Mesothelial cell of epicardium (in vitro differentiated cells): ENCODE data around the gene USP47. TPM values are rescaled to one million over a fixed set of nuclear protein-coding genes. Genes with fewer than 3 reads are reported as not detected.

ENCODE experiments used
- DNase-seq, 2 experiments: peaks; one replicate each; pipeline ENCODE4 v3.0.0; 2021; ENCODE audit warnings: low spot score in 2 of 2; ENCODE audit not compliant: unreplicated experiment in 2 of 2
- H3K27ac Mint-ChIP-seq: 2 replicates; pipeline ENCODE4 v1.8.0; 2021; ENCODE audit warnings: mixed read lengths
- H3K27me3 Mint-ChIP-seq: 2 replicates; pipeline ENCODE4 v1.8.0; 2021; ENCODE audit warnings: low read depth, mixed read lengths
- H3K36me3 Mint-ChIP-seq: 2 replicates; pipeline ENCODE4 v1.8.0; 2021; ENCODE audit warnings: mixed read lengths
- H3K4me1 Mint-ChIP-seq: 2 replicates; pipeline ENCODE4 v1.8.0; 2021; ENCODE audit warnings: mixed read lengths
- H3K4me3 Mint-ChIP-seq: 2 replicates; pipeline ENCODE4 v1.8.0; 2021; ENCODE audit warnings: mild to moderate bottlenecking, moderate library complexity, mixed read lengths
- H3K9me3 Mint-ChIP-seq: 2 replicates; pipeline ENCODE4 v1.8.0; 2021; ENCODE audit warnings: mixed read lengths
- CTCF ChIP-seq: fragments of 200-600 bp; sonication (generic); IDR thresholded peaks from one replicate; pipeline ENCODE4 v1.5.0; 2021; ENCODE audit warnings: antibody characterized with exemption; ENCODE audit not compliant: unreplicated experiment
- total RNA-seq: library from RNA; stranded (reverse); gene quantifications from 3 replicates; pipeline ENCODE4 v1.2.1, GENCODE V29; 2021

The USP47 gene
- total RNA-seq, 1 donor from 2014 or later, result 68.1 TPM

- no peaks in the 10 kb centered on the region for H3K9me3 Mint-ChIP-seq
- no peak for TF ChIP-seq CTCF
- peak overlapping the region; percentile 68 for H3K27ac Mint-ChIP-seq
- H3K36me3 Mint-ChIP-seq, result no peaks in the 10 kb centered on the region
- no peak overlapping the region for H3K4me3 Mint-ChIP-seq
- H3K27me3 Mint-ChIP-seq, result no peaks in the 10 kb centered on the region
- peaks cover 41% of the 10 kb centered on the region for H3K4me1 Mint-ChIP-seq
- DNase-seq, result no peak
Observed at GRCh38 chr11:11973866-11974265, 132.1 kb downstream of the USP47 start.

- H3K27me3 Mint-ChIP-seq, result no peaks in the 10 kb centered on the region
- no peak overlapping the region for H3K27ac Mint-ChIP-seq
- H3K36me3 Mint-ChIP-seq, result no peaks in the 10 kb centered on the region
- H3K4me1 Mint-ChIP-seq, result peaks cover 46% of the 10 kb centered on the region
- no peak overlapping the region for H3K4me3 Mint-ChIP-seq
- H3K9me3 Mint-ChIP-seq, result no peaks in the 10 kb centered on the region
- TF ChIP-seq CTCF, result no peak
- no peak for DNase-seq
Observed at GRCh38 chr11:11975201-11976092, 133.7 kb downstream of the USP47 start.

- H3K27me3 Mint-ChIP-seq, result no peaks in the 10 kb centered on the region
- no peaks in the 10 kb centered on the region for H3K36me3 Mint-ChIP-seq
- TF ChIP-seq CTCF, result no peak
- H3K27ac Mint-ChIP-seq, result peak overlapping the region; percentile 92
- H3K4me3 Mint-ChIP-seq, result no peak overlapping the region
- no peaks in the 10 kb centered on the region for H3K9me3 Mint-ChIP-seq
- H3K4me1 Mint-ChIP-seq, result peaks cover 47% of the 10 kb centered on the region
- DNase-seq, result no peak
Observed at GRCh38 chr11:11976481-11977127, 134.8 kb downstream of the USP47 start.

GRCh38 chr11:11977206-11977938 is 135.6 kb downstream of the USP47 start:
- no peaks in the 10 kb centered on the region for H3K9me3 Mint-ChIP-seq
- H3K4me1 Mint-ChIP-seq, result peaks cover 42% of the 10 kb centered on the region
- H3K27me3 Mint-ChIP-seq, result no peaks in the 10 kb centered on the region
- TF ChIP-seq CTCF, result no peak
- peak overlapping the region; percentile 92 for H3K27ac Mint-ChIP-seq
- DNase-seq, result no peak
- no peak overlapping the region for H3K4me3 Mint-ChIP-seq
- H3K36me3 Mint-ChIP-seq, result no peaks in the 10 kb centered on the region

GRCh38 chr11:11978098-11978637 is 136.4 kb downstream of the USP47 start:
- Mint-ChIP-seq H3K36me3 (no peaks in the 10 kb centered on the region), H3K9me3 (no peaks in the 10 kb centered on the region), H3K4me3 (no peak overlapping the region), H3K27me3 (no peaks in the 10 kb centered on the region), H3K4me1 (peaks cover 36% of the 10 kb centered on the region), H3K27ac (peak overlapping the region; percentile 50)
- no peak for TF ChIP-seq CTCF
- DNase-seq, result no peak
